HG03565 (cell line): ENCODE measurements around the gene ICAM3.

Experiments used
- ATAC-seq: cut with Tn5 transposase; IDR thresholded peaks from one replicate; pipeline ENCODE4 v1.9.1; 2021; ENCODE audit warnings: mild to moderate bottlenecking, moderate library complexity; ENCODE audit not compliant: unreplicated experiment

Gene ICAM3

GRCh38 chr19:10292206-10292788 lies 47.1 kb downstream of the ICAM3 start:
- peak; percentile 31 for ATAC-seq

GRCh38 chr19:10291554-10292205 lies 47.7 kb downstream of the ICAM3 start:
- no peak for ATAC-seq

DNA sequence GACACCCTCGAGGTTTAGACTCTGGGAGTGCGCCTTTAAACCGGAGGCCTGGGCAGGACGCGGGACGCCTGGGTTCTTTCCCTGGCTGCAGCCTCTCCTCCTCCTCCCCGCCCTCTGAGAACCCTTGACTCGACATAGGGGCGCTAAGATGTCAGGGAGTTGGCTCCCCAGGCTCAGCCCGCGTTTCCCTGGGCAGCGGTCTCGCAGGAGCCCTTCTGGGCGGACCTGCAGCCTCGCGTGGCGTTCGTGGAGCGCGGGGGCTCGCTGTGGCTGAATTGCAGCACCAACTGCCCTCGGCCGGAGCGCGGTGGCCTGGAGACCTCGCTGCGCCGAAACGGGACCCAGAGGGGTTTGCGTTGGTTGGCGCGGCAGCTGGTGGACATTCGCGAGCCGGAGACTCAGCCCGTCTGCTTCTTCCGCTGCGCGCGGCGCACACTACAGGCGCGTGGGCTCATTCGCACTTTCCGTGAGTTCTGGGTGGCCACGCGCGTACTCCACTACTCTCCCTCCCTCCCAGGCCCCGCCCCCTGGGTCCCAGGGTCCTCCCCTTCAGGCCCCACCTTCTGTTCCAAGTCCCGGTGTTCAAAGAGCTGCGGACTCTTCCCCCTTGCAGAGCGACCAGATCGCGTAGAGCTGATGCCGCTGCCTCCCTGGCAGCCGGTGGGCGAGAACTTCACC lies 48.4 kb downstream of the ICAM3 start:
- ATAC-seq: no peak

GRCh38 chr19:10290357-10290875 lies 49.0 kb downstream of the ICAM3 start:
- ATAC-seq: no peak

DNA sequence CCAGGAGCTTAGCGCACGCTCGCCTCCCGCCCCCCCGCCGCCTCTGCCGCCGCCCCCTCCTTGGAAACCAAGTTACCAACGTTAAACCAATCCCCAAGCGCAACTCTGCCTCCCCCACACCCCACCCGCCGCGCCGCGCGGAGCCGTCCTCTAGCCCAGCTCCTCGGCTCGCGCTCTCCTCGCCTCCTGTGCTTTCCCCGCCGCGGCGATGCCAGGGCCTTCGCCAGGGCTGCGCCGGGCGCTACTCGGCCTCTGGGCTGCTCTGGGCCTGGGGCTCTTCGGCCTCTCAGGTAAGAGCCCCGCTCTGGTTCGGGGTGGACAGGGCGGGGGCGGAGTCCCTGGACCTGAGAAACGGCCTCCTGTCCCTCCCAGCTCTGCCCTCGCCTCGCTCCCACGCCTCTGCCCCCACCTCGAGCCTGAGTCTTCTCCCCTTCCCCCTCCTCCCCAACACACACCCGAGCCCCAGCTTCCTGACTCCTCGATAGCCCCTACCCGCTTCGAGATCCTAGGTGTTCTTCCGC lies 49.5 kb downstream of the ICAM3 start, which contains the start of gene ICAM5:
TSS of gene ICAM5 (plus strand) at position 117 of the 521 bp plus-strand sequence. CDS start at position 209, 92 bp downstream.
- no peak for ATAC-seq

DNA sequence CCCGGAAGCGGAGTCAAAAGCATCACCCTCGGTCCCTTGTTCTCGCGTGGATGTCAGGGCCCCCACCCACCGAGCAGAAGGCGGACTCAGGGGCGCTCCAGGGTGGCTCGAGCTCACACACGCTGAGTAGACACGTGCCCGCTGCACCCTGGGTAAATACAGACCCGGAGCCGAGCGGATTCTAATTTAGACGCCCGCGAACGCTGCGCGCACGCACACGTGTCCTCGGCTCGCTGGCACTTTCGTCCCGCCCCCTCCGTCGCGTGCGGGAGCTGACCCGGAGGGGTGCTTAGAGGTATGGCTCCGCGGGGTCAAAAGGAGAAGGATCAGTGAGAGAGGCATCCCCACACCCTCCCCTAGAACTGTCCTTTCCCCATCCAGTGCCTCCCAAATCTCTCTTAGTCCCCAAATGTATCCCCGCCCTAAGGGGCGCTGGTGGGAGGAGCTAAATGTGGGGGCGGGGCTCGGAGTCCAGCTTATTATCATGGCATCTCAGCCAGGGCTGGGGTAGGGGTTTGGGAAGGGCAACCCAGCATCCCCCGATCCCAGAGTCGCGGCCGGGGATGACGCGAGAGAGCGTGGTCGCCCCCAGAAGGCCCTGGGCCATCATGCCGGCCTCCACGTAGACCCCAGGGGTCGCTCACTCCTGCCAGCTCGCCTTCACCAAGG lies 50.1 kb downstream of the ICAM3 start:
- no peak for ATAC-seq

DNA sequence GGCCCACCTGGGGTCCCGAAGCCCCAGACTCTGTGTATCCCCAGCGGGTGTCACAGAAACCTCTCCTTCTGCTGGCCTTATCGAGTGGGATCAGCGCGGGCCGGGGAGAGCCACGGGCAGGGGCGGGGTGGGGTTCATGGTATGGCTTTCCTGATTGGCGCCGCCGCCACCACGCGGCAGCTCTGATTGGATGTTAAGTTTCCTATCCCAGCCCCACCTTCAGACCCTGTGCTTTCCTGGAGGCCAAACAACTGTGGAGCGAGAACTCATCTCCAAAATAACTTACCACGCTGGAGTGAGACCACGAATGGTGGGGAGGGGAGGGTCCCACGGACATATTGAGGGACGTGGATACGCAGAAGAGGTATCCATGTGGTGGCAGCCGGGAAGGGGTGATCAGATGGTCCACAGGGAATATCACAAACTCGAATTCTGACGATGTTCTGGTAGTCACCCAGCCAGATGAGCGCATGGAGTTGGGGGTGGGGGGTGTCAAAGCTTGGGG lies 50.7 kb downstream of the ICAM3 start:
- no peak for ATAC-seq

- no peak for ATAC-seq
These were observed 52.4 kb downstream of the ICAM3 start, which contains the start of gene ICAM4 for GRCh38 chr19:10286803-10287737. Gene ICAM4, plus strand, starts transcription at chr19:10286955. Its CDS starts 58 bp downstream, at chr19:10287013.

GRCh38 chr19:10285393-10285792 lies 54.0 kb downstream of the ICAM3 start:
- ATAC-seq: no peak

DNA sequence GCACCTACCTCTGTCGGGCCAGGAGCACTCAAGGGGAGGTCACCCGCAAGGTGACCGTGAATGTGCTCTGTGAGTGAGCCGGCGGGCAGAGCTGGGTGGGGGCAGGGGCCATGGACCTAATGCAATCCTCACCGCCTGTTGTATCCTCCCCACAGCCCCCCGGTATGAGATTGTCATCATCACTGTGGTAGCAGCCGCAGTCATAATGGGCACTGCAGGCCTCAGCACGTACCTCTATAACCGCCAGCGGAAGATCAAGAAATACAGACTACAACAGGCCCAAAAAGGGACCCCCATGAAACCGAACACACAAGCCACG lies 54.5 kb downstream of the ICAM3 start:
- ATAC-seq: no peak

DNA sequence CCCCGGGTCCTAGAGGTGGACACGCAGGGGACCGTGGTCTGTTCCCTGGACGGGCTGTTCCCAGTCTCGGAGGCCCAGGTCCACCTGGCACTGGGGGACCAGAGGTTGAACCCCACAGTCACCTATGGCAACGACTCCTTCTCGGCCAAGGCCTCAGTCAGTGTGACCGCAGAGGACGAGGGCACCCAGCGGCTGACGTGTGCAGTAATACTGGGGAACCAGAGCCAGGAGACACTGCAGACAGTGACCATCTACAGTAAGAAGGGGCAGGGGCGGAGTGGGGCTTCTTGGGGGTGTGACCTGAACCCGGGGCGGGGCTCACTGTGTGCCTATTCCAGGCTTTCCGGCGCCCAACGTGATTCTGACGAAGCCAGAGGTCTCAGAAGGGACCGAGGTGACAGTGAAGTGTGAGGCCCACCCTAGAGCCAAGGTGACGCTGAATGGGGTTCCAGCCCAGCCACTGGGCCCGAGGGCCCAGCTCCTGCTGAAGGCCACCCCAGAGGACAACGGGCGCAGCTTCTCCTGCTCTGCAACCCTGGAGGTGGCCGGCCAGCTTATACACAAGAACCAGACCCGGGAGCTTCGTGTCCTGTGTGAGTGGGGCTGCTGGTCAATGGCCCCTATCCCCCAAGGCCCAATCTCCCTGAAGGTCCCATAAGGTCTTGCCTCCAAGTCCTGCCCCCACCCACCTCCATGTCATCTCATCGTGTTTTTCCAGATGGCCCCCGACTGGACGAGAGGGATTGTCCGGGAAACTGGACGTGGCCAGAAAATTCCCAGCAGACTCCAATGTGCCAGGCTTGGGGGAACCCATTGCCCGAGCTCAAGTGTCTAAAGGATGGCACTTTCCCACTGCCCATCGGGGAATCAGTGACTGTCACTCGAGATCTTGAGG lies 55.1 kb downstream of the ICAM3 start:
- ATAC-seq: no peak
